Pancreas (tissue), 10 donors: ENCODE data around the gene ADAMTS8. TPM values are rescaled to one million over a fixed set of nuclear protein-coding genes. Genes with fewer than 3 reads are reported as not detected.

Source experiments
- ATAC-seq, 4 donors: fragments of 200-7000 bp; cut with Tn5 transposase; one replicate each; pipeline versions ENCODE4 v1.8.0 to v1.9.1; 2020; ENCODE audit warnings: mild to moderate bottlenecking in 4 of 4, moderate library complexity in 4 of 4
- DNase-seq, 6 donors: peaks; one replicate each; pipeline ENCODE4 v3.0.0-alpha.2; 2020
- FAIRE-seq: peaks from 2 replicates; lab custom pipeline; 2012; peaks lifted over from hg19 to GRCh38; lab: Jason Lieb, UNC
- H3K27ac ChIP-seq, 4 donors: fragments of 200-600 bp; sonication (generic); 1 replicate in 3 of 4; 2 replicates in 1 of 4; pipeline versions ENCODE4 v1.5.0 to v1.8.0; 2020
- H3K27me3 ChIP-seq, 4 donors: fragments of 200-600 bp; one replicate each; pipeline ENCODE4 v1.8.0; 2021
- H3K36me3 ChIP-seq, 3 donors: fragments of 200-600 bp; sonication (generic) in 1 of 3; one replicate each; pipeline versions ENCODE4 v1.5.0 to v1.8.0; 2020 to 2021
- H3K4me1 ChIP-seq, 3 donors: fragments of 200-600 bp; one replicate each; pipeline ENCODE4 v1.8.0; 2021
- H3K4me3 ChIP-seq, 4 donors: fragments of 200-600 bp; sonication (generic) in 2 of 4; one replicate each; pipeline versions ENCODE4 v1.5.0 to v1.8.0; 2020 to 2021
- H3K9me3 ChIP-seq, 4 donors: fragments of 200-600 bp; one replicate each; pipeline ENCODE4 v1.8.0; 2021
- CTCF ChIP-seq, 4 donors: fragments of 200-600 bp; sonication (generic) in 3 of 4; IDR thresholded peaks; one replicate each; pipeline versions ENCODE4 v1.5.0 to v1.8.0; 2021; ENCODE audit warnings: antibody characterized with exemption in 4 of 4
- WGBS, 2 donors: extraction: QIAGEN DNeasy Blood & Tissue Kit; methylation state at CpG; one replicate each; pipeline ENCODE4 v1.1.7; 2013; 5-methylcytosine and 5-hydroxymethylcytosine counted together
- intact Hi-C, 3 donors: fragments of 100-400 bp; cut with DNase I; formaldehyde crosslinking; loops; one replicate each; pipeline versions ENCODE4 v1.11.1 to v1.14.2; 2022
- polyA plus RNA-seq, 2 donors: library from polyadenylated mRNA; stranded (reverse); fragments of 200-250 nt; gene quantifications; one replicate each; pipeline ENCODE4 v1.2.3, GENCODE V29; 2013
- total RNA-seq, 6 donors: library from RNA; stranded (reverse); fragmentation: NEBNext Ultra II Directional in 4 of 6; extraction: Animal tissue kit (Norgen Biotek cat#: 25700) in 4 of 6; gene quantifications; one replicate each; pipeline versions ENCODE4 v1.2.1 to v1.2.4, GENCODE V29; 2021 to 2023
- donor health status: healthy with polysubstance abuse.
- donor health status: DM: no; HTN: no; CAD: no; lungs with moderate emphysema.
- donor health status: DM: no; HTN: no; CAD: no.
- donor health status: control.
- donor health status: control.
- donor health status: Bipolar disorder and iron deficiency.
- donor health status: DM: yes; HTN: yes; CAD: no.
- donor health status: DM: no; HTN: no; CAD: no.
- donor health status: DM: no; HTN: no; CAD: no.
- donor health status: DM: yes; HTN: yes; CAD: no.

ADAMTS8 gene
- total and polyA plus RNA-seq, 8 donors = 0.04 to 1.6 (median 0.42) TPM; not detected in 1

- FAIRE-seq (no peak), DNase-seq (no peak), ATAC-seq (no peak)
- Histone ChIP-seq H3K4me1 (no peaks in the 10 kb centered on the region), H3K27me3 (no peaks in the 10 kb centered on the region), H3K4me3 (no peak overlapping the region), H3K27ac (no peak overlapping the region), H3K36me3 (no peaks in the 10 kb centered on the region), H3K9me3 (no peaks in the 10 kb centered on the region)
- 87 to 92% methylated on average over 3 of the region's 3 CpGs for WGBS, 2 donors
- TF ChIP-seq CTCF (IDR thresholded peaks at IDR 0.05) = no peak
- intact Hi-C loops = no loop called here
These were observed 27.9 kb upstream of the ADAMTS8 start for GRCh38 chr11:130456286-130456685.

GRCh38 chr11:130455483-130456127 lies 27.2 kb upstream of the ADAMTS8 start:
- DNase-seq (no peak), FAIRE-seq (no peak), ATAC-seq (peak in 1 of 4 donors; percentile 23)
- Histone ChIP-seq H3K9me3 (no peaks in the 10 kb centered on the region), H3K4me1 (no peaks in the 10 kb centered on the region), H3K36me3 (no peaks in the 10 kb centered on the region), H3K27ac (no peak overlapping the region), H3K27me3 (no peaks in the 10 kb centered on the region), H3K4me3 (no peak overlapping the region)
- intact Hi-C loops = no loop called here
- 79% methylated on average over 15 of the region's 15 CpGs for WGBS, 2 donors
- TF ChIP-seq CTCF (IDR thresholded peaks at IDR 0.05) = no peak

- FAIRE-seq (no peak), ATAC-seq (peak in 1 of 4 donors; percentile 15), DNase-seq (no peak)
- Histone ChIP-seq H3K27me3 (peaks cover 0 to 4% (median 0%) of the 10 kb centered on the region in 4 donors), H3K9me3 (no peaks in the 10 kb centered on the region), H3K4me1 (peaks cover 0 to 4% (median 0%) of the 10 kb centered on the region in 3 donors), H3K36me3 (no peaks in the 10 kb centered on the region), H3K27ac (no peak overlapping the region), H3K4me3 (no peak overlapping the region)
- TF ChIP-seq CTCF (IDR thresholded peaks at IDR 0.05) = no peak
- WGBS, 2 donors = 59 to 63% methylated on average over 12 of the region's 12 CpGs
- intact Hi-C loops = no loop called here
These were observed 26.3 kb upstream of the ADAMTS8 start for GRCh38 chr11:130454491-130455252.

- no peak for FAIRE-seq
- no peak for DNase-seq
- TF ChIP-seq CTCF (IDR thresholded peaks at IDR 0.05) = no peak
- WGBS, 2 donors = 77 to 82% methylated on average over 6 of the region's 6 CpGs
- intact Hi-C loops = no loop called here
- no peaks in the 10 kb centered on the region for H3K36me3 ChIP-seq
- no peaks in the 10 kb centered on the region for H3K9me3 ChIP-seq
- no peak overlapping the region for H3K4me3 ChIP-seq
- no peak for ATAC-seq
- no peak overlapping the region for H3K27ac ChIP-seq
- H3K27me3 ChIP-seq = peaks cover 0 to 4% (median 0%) of the 10 kb centered on the region in 4 donors
- peaks cover 0 to 10% (median 7%) of the 10 kb centered on the region in 3 donors for H3K4me1 ChIP-seq
These were observed 24.5 kb upstream of the ADAMTS8 start for GRCh38 chr11:130452940-130453339.
